GM23248 (cell line): Measurements from ENCODE around the gene AMACR.

Source experiments
- EZH2 ChIP-seq: fragments of 200-600 bp; sonication (generic); IDR thresholded peaks from 2 replicates; pipeline ENCODE4 v1.6.1; 2018; ENCODE audit warnings: antibody characterized with exemption, mild to moderate bottlenecking; ENCODE audit not compliant: insufficient read depth, poor library complexity, severe bottlenecking
- EZH2phosphoT487 ChIP-seq: fragments of 200-600 bp; sonication (generic); IDR thresholded peaks from 2 replicates; pipeline ENCODE4 v1.6.1; 2018; ENCODE audit warnings: antibody characterized with exemption, moderate library complexity, mild to moderate bottlenecking, low read depth; ENCODE audit not compliant: insufficient read depth

DNA sequence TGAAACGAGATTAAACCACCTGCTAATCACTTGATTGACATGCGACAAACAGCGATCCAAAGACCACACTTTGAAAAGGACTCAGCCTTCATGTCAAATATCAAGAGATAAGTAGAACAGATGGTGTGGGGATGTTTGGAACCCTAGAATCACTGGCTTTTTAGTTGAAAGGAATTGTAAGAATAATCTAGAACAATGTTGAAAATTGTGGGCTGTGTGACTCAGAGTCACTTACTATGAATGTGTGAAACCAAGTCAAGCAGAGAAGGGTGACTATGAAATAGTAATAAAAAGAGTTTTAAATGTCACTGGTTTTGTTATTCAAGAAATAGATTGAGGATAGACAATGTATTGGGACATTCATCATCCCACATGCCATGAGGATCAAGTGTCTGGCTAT, 49.3 kb upstream of the AMACR start:
- TF ChIP-seq EZH2 (no peak), EZH2phosphoT487 (no peak)
